Right ventricle myocardium superior (tissue), 1 donor: ENCODE results near the gene TRIM33. TPM values are rescaled to one million over a fixed set of nuclear protein-coding genes. Genes with fewer than 3 reads are reported as not detected.
"Not testable (repeated sequence)": the region's sequence is repeated elsewhere in the genome, so short reads cannot be mapped to it uniquely, and the experiment has no call there.

Source experiments
- ATAC-seq: fragments of 200-7000 bp; cut with Tn5 transposase; one replicate; pipeline ENCODE4 v1.9.1; 2020; ENCODE audit warnings: mild to moderate bottlenecking; ENCODE audit not compliant: poor library complexity
- DNase-seq: peaks from one replicate; pipeline ENCODE4 v3.0.0-alpha.2; 2020
- intact Hi-C: fragments of 100-400 bp; cut with DNase I; formaldehyde crosslinking; loops from one replicate; pipeline ENCODE4 v1.11.2; 2022
- total RNA-seq: library from RNA; stranded (reverse); fragmentation: NEBNext Ultra II Directional; extraction: Animal tissue kit (Norgen Biotek cat#: 25700); gene quantifications from one replicate; pipeline ENCODE4 v1.2.1, GENCODE V29; 2021
- donor health status: DM: no; HTN: yes; CAD: no; lungs with severe emphysema.

The TRIM33 gene
- total RNA-seq, 1 donor from 2014 or later, result 13.3 TPM

DNA sequence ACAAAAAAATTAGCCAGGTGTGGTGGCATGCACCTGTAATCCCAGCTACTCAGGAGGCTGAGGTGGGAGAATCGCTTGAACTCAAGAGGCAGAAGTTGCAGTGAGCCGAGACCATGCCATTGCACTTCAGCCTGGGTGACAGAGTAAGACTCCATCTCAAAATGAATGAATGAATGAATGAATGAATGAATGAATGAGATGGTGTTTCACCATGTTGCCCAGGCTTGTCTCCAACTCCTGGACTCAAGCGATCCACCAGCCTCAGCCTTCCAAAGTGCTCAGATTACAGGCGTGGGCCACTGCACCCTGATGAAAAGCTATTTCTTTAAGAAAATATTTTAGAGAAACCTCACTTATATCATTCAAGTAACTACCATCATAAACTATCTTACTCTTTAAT, 67.8 kb downstream of the TRIM33 start:
- ATAC-seq, DNase-seq, intact Hi-C loops: not testable (repeated sequence)

DNA sequence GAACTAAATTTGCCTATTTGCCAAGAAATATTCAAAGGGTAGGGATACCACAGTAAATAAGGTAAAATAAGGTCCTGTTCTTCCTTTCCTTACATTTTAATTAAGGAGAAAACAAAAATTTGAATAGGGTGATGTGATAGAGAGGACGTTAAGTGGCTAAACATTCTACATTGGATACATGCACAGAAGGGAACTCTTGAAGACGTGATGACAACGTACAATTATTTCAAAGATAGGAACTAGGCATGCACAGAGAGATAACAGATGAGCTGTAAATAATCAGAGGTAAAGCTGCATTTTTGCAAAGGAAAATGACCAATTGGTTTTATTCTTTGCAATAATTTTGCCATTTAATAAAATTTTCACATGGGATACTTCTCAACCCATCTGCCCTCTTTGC, 69.7 kb downstream of the TRIM33 start:
- intact Hi-C loops, result no loop called here
- ATAC-seq (no peak), DNase-seq (no peak)

DNA sequence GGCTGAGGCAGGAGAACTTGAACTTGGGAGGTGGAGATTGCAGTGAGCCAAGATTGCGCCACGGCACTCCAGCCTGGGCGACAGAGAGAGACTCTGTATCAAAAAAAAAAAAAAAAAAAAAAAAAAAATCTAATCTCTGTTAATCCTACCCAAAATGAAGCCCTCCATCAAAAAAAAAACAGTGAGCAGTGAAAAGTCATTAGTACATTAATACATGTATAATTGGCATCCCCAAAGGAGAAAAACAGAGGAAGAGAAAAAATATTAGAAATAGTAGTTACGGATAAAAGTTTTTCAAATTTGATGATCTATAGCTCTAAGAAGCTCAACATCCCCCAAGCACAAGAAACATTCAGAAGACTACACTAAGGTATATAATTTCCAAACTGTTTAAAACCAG, 71.6 kb downstream of the TRIM33 start:
- DNase-seq (no peak), ATAC-seq (no peak)
- intact Hi-C loops, result no loop called here

DNA sequence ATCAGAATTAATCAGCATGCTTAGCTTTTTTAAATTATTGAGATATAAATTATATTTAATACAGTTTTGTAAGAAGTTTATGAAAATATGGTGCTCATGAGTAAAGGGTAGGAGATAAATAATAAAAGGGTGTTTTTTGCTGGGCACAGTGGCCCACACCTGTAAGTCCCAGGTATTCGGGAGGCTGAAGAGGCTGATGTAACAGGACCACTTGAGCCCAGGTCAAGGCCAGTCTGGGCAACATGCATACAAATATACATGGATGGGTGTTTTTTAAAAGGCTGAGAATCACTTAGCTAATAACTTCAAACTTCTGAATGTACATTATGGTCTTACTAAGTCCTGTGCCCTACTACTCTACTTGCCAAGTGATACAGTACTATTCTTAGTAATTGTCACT, 73.2 kb downstream of the TRIM33 start:
- no peak for ATAC-seq
- DNase-seq, result no peak
- intact Hi-C loops, result no loop called here

DNA sequence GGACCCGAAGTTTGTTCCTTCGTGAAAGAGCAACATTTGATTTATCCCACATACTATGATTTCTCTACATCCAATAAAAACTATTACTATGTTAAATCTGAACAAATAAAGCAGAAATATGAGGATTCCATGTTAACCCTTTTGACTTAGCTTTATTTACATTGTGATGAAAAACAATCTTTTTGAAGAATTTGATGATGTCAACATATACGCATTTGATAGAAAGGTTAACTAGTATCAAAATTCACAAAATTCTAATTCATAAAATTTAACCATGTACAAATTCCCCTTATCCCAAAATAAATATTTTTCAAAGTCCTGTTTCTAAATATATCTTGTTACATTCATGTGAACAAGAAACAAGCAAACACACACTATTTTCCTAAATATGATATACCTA, 74.2 kb downstream of the TRIM33 start:
- ATAC-seq, result no peak

DNA sequence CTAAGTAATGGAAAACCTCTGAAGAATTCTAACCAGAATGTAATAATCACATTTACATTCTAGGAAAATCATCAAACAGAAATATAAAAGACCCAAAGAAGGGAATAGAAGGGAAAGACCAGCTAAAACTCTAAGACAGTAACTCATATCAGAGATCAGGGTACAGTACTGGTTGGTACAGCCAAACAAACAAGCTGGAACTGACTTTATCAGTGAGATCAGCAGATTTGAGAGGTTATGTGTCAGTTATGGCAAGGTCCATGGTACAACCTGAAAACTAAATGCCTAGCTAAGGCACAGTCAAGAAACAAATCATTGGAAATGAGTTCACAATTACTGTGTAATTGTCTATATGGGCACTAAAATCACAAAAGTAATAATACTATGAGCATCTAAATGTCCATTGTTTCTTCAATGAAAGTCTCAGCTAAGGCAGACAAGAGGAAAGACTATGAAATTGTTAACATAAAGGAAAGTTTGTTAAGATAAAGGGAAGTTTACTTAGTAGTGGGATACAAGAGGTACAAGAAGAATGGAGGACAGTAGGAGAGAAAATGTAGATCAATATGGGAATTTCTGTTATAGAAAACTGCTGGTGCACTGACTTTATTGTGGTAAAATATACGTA, 75.8 kb downstream of the TRIM33 start:
- intact Hi-C loops, result no loop called here

More for the DNA sequence above, 74.2 kb downstream of the TRIM33 start:
- DNase-seq, result no peak
- intact Hi-C loops, result no loop called here

DNA sequence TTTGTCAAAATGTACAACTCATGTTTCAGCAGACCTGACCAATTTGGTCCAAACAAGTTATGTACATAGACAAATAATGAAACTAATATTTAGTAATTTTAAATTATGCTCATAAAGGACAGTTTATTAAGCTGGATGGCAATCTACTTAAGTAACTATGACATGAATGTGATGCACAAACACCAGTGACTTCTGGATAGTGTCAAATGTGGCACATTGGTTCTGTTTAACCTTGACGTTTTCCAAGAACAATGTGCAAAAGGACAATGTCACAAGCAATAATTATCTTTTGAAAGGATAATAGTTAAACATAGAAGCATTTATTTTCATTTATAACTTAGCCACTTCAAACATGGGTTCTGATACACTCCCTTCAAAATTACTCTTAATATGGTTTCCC, 80.0 kb downstream of the TRIM33 start:
- DNase-seq, result no peak
- ATAC-seq, result peak; percentile 75
- intact Hi-C loops, result no loop called here

More for the DNA sequence above, 75.8 kb downstream of the TRIM33 start:
- ATAC-seq (no peak), DNase-seq (no peak)

DNA sequence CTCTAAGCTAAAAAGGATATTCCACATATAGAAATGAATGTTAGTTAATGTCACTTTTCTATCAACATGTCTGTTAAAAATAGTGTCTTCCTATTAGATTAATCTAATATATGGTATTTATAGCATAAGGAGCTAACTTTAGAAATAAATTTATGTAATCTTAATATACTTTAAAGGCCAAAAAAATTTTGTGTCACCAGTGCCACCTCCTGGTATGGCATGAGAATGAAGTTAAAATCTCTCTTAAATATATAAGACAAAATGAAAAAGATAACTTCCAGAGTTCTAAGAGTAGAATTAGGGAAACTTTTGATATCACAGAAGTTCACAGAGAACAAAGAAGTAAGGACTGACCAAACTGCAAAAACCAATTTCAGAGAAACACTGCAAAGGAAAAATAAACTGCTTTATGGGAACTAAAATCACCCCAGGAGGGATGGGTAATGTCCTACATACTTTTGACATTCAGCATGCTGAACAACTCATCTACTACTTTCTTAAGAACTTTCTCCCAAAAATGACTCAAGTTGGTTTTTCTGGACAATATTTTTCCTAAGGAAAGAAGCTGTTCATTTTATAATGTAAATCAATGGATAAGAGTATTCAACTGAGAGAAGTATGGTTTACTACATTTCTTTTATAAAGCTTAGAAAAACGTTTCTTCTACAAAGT, 82.8 kb downstream of the TRIM33 start:
- no peak for ATAC-seq
- intact Hi-C loops, result no loop called here
- no peak for DNase-seq

DNA sequence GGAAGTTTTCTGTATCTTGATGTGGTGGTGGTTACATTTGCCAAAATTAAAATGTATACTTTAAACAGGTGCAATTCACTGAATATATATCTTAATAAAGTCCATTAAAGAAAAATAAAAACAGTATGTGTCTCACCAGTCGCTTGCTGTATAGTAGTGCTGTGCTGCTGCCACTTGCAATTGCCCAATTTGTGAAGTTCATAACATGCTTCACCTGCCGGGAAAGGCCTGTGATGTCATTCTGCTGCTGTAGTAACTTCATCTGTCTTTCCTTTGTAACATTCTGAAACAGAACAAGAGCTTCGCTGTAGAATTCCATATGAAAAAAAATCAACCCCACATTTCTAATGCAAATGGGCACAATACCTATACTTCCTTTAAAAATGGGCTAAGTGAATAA, 83.4 kb downstream of the TRIM33 start:
- ATAC-seq, result no peak
- DNase-seq, result no peak
- intact Hi-C loops, result no loop called here

DNA sequence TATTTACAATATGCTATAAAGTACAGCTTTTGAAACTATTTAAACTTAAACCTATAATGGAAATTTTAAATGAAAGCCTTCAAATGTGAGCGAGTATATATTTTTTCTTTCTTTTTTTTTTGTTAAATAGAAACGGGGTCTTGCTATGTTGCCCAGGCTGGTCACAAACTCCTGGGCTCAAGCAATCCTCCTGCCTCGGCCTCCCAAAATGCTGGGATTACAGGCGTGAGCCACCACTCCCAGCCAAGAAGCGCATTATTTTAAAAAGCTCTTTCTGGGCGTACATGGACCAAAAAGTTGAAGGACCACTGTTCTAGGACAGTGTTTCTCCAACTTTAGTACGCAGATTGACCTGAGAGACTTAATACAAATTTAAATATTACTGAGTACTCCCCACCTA, 87.5 kb downstream of the TRIM33 start:
- no peak for ATAC-seq
- intact Hi-C loops, result no loop called here
- no peak for DNase-seq

DNA sequence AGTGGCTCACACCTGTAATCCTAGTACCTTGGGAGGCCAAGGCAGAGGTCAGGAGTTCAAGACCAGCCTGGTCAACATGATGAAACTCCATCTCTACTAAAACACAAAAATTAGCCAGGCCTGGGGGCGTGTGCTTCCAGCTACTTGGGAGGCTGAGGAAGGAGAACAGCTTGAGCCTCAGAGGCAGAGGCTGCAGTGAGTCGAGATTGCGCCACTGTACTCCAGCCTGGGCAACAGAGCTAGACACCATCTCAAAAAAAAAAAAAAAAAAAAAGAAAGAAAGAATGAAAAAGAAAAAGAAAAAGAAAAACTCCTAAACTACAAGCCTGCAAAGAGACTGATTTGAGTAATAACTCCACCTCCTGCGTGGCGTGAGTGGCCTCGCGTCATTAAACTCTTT, 92.1 kb downstream of the TRIM33 start:
- ATAC-seq, DNase-seq, intact Hi-C loops: not testable (repeated sequence)

DNA sequence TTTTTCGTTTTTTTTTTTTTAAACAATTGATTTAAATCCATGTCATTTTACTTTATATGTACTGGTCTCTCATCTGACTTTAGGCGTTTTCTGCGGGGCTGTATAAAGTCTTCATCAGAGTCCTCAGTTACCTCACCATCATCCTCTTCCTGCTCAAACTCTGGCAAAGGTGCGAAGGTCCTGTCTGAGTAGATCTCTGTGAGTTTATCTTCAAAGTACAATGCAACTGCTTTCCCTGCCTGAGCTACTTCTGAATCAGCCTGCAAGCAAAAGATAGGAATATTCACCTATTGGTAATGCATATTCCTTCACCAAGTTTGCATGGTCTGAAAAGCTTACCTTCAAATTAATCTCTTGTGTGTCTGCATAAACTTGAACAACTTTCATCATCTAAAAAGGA, 113.4 kb downstream of the TRIM33 start:
- intact Hi-C loops, result no loop called here
- no peak for DNase-seq
- no peak for ATAC-seq

DNA sequence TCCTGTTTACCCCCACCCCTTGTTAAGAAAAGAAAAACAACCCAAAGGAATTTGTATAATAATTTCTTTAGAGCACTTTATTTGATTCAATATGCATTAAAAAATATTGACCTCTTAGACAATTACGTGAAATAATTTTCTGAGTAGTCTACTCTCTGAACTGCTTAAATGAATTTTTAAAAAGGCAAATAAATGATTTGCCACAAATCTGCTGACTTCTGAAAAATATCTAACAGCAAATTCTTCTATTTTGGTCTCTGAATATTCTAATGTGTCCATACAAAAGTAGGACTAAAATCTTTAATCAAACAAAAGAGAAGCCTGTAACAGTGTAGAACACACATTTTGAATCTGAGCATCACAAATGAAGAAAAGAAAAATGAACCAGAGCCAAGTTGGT, 115.1 kb downstream of the TRIM33 start:
- DNase-seq (no peak), ATAC-seq (no peak)
- intact Hi-C loops, result no loop called here

DNA sequence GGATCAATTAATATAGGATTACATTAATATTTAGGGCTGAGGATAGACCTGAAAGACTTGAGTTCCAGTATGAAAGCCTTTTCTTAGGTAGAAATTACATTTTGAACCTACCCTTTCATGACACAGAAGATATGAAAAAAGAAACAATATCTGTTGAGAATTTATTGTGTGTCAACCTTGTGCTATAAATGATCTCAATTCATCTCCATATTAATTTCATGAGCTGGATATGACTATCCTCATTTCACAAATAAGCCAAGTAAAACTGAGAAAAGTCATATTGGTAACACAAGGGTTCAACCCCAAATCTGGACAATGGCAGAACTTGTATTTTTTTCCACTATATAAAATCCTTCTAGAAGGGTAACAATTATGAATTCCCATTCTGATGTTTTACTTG, 120.0 kb downstream of the TRIM33 start:
- ATAC-seq (no peak), DNase-seq (no peak)
- intact Hi-C loops, result no loop called here

DNA sequence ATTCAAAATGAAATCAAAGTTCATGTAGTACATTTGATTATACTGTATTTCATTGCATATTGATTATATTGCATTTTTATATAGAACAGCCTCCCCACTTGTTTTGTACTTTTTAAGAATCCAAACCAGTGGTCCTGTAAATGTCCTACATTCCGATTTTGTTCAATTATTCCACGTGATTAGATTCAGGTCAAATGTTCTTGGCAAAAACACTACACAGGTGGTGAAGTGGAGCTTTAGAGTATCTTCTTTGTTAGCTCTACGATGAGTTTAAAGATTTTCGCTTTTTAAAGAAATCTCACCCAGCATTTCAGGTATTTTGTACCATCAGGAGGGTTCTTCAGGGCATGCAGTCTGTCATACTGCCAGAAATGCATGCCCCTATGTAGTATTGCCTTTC, 120.6 kb downstream of the TRIM33 start:
- DNase-seq (no peak), ATAC-seq (no peak)
- intact Hi-C loops, result no loop called here

DNA sequence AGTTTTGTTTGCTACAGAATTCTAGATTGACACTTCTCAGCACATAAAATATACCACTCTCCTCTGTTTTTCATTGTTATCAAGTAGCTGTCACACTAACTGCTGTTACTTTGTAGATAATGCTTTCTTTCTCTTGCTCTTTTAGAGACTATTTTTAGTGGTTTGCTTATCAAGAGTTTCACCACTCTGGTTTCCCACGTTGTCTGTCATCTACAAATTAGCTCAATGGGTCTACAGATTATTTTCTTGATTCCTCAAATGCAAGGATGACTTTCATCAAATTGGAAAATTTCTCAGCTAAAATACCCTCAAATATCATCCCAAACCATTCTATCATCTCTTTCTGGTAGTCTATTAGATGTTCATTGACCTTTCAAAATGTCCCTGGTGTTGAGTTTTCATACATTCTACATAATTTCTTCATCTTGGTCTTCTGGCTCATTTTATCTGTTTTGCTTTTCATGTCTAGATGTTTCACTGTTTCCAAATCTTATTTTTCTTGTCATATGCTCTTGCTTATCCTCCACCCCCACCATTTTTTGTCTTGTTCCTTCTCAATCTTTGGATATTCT, 122.5 kb downstream of the TRIM33 start:
- ATAC-seq (no peak), DNase-seq (no peak)
- intact Hi-C loops, result no loop called here

DNA sequence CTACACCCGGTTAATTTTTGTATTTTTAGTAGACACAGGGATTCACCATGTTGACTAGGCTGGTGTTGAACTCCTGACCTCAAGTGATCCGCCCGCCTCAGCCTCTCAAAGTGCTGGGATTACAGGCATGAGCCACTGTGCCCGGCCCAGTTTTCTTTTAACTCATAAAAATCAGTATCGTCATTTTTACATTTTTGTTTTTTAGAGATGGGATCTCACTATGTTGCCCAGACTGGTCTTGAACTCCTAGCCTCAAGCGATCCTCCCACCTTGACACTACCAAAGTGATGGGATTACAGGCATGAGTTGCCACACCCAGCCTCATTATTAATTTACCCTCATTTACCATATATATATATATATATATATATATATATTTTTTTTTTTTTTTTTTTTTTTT, 123.4 kb downstream of the TRIM33 start:
- intact Hi-C loops, ATAC-seq, DNase-seq: not testable (repeated sequence)

DNA sequence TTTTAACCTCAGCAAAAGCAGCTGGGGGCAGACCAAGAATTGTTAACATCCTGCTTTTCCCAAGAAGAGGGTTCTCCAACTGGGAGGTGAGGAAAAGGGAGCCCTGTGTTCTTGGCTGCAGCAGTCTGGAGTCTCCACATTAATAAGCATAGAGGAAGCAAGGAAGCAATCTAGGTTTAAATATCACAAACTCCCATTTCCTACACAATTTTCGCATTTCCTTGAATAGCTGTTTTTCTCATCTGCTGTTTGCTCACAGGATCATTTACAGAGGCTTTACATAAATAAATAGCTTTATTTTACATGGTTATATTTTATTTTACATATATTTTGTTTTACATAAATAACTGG, 124.0 kb downstream of the TRIM33 start:
- no peak for ATAC-seq
- intact Hi-C loops, result no loop called here

DNA sequence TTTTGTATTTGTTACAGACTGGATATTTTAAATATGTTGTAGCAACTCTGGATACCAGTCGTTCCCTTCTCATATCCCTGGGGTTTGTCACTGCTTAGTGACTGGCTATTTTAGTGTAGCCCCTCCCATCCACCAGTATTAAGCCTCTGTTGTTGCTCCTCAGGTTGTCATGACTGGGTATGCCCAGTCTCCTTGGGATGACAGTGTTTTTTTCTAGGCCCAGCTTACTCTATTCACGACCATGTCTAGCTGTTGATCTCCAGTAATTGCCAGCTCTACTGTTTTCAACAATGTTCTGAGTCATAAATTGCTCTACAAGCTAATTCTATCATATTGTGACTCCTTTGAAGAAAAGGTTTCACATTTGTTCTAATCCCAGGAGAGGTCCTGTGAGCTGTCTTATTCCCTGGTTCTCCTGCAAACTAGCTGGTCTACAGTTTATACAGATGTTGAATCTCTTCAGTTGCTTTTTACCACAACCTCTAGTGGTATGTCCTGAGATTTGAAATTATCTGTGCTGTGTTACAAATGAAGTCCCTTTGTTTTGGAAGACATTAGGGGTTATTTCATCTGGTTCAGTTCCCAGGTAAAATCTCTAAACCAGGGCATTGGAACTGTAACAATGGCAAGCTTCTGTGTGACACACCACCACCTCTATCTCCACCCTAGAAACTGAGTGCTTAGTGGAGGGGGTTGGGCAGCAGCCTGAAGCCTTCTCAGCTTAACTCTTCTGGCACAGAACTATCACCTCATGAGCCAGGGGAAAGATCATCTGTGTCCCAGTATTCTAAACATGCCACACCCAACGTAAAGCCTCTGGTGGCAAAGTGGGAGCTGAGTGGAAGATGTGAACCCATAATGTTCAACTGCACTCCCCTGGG, 124.6 kb downstream of the TRIM33 start:
- DNase-seq (no peak), ATAC-seq (no peak)
- intact Hi-C loops, result no loop called here

More for the DNA sequence above, 124.0 kb downstream of the TRIM33 start:
- no peak for DNase-seq
